NCI-H187 treated with DMSO at 0.1 percent for 48 hours (cell line): ENCODE results near the gene TNK2.

Experiments used
- DNase-seq: peaks from one replicate; lab custom pipeline; 2025; lab: John Stamatoyannopoulos, UW

TNK2 gene

DNA sequence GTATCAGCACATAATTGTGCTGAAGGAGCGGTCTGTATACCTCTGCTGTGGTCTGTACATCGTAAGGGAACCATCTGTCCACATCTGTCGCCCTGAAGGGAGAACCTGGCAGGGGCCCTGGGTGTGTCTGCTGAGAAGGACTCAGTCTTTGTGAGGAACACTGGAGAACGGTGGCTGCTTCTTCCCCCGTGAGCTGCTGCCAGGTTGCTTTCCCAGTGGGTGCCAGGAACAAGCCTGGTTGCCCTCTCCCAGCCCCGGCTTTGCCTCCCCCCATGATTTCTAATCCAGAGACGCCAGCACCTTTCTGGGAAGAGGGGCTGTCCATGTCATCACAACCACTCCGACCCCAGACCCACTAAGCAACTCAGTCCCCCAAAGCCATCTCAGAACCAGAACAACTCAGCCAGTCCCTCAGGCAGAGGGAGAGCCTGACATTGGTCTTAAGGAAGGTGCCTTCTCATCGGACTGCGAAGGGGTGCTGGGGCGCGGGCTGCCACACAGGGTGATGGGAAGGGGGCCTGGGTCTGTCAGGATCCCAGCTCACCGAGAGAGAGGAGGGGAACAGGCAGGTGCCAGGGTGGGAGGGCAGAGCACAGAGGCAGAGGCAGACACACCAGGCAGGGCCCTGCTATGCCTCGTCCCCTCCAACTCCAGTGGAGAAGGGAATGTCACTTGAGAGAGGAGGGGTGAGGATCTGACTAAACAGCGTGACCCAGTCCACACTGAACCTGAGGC lies 8.5 kb downstream of the TNK2 start:
- no peak for DNase-seq

DNA sequence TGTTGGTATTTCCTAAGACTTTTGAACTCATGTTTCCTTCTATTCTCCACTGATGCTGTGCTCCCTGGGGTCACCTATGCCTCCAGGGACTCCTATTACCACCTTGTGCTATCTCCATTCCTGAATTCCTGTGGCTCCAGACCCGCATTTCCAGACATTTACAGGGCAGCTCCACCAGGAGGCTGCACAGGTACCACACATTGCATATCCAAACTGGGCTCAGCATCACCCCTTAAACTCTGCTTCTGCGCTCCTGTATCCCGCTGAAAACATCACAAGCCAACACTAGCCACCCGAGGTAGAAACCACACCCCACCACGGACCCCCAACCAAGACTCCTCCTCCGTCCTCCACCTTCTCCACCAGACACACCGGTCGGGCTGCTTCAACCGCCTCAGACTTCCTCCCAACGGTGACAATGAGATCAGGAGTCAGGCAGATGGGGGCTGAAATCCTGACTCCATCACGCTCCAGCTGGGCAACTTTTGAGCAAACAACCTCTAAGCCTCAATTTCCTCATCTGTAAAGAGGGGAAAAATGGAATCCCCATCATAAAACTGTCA lies 10.4 kb downstream of the TNK2 start:
- DNase-seq, result no peak

DNA sequence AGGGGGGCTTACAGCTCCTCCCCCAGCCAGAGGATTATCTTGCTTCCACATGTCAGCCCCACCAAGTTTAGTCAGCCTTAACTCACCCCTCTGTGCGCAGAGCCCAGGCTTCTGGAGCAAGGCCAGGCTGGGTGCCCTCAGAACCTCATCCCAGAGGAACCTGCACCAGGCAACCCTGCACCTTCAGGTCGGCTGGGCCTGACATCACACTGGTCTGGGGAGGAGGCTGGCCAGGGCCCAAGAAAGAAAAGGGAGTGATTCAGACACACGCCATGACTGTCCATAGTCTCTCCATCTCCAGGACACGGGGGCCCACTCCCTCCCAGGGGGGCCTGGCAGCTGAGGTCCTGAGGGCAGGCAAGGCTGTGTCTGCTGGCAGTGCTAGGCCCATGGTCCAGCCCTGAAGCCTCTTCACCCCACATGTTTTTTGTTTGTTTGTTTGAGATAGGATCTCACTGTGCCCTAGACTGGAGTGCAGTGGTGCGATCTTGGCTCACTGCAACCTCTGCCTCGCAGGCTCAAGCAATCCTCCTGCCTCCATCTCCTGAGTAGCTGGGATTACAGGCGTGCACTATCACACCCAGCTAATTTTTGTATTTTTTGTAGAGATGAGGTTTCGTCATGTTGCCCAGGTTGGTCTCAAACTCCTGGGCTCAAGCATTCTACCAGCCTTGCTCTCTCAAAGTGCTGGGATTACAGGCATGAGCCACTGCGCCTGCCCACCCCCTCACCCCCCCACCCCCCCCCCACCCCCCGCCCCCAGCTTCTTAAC lies 11.1 kb downstream of the TNK2 start:
- DNase-seq, result no peak

DNA sequence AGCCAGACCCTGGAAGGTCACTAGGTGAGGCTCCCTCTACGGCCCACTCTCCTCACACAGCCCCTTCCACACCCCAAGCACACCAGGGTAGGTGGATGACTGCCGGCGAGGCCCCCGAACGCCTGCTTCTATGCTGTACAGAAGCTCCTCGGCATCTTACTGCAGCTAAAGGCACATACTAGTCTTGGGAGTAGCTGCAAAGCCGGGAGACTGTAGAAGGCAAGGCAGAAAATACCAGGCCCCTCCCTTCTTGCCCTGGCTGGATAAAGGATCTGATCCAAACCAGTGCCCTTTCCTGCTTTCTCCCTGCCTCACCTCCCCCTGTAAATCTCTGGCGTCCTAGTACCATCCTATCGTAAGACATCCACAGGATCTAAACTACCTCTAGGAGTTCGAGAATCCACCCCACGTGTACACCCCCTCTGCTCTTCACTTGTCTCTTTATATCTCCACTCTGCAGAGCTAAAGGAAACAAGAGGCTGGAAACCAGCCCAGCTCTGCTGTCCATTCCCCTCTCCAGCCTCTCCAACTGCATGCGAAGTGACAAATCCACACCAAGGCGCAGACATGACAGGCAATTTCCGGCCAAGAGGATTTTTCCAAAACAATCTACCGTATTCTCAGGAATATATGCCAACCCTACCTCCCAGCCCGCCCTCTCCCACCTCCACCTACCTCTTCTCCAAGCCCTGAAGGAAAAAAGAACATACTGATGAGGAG lies 11.8 kb downstream of the TNK2 start:
- no peak for DNase-seq

DNA sequence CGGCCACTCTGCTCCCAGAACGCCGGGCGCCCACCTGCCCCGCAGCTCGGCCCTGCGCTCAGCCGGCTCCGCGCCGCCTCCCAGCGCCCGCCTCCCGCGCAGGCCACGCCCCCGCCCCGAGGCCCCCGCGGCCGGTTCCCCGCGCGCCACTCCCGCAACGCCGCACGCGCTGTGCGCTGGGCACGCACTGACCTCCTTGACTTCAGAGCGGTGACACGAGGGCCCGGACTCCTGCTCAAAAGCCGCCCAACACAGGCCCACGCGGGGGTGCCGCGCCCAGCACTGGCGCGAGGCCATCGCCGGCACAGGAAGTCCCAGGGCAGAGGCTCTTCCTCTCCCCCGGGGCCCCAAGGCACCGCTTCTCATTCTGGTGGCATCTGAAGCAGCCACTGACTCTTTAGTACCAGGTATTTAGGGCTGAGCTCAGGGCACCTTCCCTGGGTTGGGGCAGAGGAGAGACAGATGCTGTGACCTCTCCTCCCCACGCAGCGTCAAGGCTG lies 12.4 kb downstream of the TNK2 start:
- no peak for DNase-seq

- peak; percentile 14 for DNase-seq
Measured at GRCh38 chr3:195895078-195895860, 13.1 kb downstream of the TNK2 start.

GRCh38 chr3:195893916-195894465 lies 14.4 kb downstream of the TNK2 start:
- no peak for DNase-seq

DNA sequence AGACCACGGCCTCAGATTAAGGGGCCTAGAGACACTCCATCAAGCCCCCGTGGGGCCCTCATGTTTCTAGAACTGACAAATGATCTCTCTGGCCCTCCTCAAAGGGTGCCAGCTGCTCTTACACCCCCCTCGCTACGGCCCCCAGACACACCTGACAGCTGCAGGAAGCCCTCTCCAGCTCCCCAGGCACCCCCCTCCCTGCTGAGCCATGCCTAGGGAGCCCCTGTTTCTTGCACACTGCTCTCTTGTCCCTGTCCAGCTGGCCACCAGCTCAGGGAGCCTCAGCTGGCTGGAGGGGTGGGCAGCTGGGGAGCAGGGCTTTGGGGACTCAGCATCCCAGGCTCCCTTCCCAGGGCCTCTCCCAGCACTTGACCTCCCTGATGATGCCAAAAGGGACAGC lies 14.8 kb downstream of the TNK2 start:
- DNase-seq, result no peak

GRCh38 chr3:195893044-195893395 lies 15.3 kb downstream of the TNK2 start:
- no peak for DNase-seq

DNA sequence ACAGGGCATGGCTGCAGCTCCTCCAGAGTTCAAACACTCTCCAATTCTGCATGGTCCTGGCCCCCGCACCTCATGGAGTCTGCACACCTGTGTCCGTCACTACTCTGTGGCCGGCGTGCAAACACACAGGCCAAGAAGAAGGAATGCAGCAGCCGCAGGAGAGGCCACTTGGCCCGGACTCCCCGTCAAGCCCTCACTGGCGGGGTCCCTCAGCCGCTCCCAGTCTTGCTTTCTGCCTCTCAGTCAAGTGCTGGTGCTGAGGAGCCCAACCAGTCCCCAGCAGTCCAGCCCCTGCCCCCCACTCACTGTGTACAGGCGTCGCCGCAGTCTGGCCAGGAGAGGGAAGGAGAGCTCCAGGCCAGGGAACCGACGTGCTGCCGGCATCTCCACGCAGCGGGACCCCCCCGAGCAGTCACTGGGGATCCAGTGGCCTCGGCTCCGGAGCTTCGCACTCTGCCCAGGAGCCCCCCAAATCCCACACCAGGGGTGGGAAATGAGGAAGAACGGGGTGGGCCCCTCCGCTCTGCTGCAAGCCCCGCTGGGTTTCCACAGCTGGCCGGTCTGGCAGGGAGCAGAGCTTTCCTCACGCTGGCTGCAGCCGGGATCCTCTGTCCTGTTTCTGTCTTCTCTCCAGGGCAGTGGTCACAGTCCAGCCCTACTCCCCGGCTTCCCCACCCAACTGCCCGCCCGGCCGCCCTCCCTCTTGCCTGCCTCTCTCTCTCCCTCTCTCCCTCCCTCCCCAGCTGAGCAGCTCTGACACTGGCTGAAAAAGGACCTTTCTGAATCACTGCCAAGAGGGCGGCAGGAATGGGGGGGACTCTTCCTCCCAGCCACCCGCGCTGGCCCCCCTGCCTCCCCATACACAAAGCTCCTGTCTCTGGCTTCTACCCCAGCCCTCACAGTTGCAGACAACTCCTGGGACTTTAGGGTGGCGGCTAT lies 16.0 kb downstream of the TNK2 start:
- DNase-seq, result no peak

GRCh38 chr3:195891431-195892104 lies 16.8 kb downstream of the TNK2 start:
- DNase-seq, result no peak

DNA sequence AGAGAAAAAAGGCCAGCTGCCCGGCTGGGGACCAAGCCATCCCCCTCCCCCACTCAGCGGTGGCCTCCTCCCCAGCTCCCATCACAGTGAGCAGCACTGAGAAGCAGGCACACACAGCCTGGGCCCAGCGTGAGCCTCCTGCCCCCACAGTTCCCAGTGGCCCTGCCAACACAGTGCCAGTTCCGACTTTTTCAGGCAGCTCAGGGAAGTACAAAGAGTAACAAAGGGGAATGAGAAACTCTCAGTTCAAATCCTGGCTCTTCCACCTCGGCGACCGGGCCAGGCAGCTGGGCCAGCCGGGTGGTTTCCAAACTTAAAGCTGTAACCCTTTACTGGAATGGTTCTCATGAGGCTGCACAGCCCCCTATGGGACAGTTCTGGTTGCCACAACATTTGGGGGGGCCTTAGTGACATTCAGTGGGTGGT lies 18.5 kb downstream of the TNK2 start:
- no peak for DNase-seq

DNA sequence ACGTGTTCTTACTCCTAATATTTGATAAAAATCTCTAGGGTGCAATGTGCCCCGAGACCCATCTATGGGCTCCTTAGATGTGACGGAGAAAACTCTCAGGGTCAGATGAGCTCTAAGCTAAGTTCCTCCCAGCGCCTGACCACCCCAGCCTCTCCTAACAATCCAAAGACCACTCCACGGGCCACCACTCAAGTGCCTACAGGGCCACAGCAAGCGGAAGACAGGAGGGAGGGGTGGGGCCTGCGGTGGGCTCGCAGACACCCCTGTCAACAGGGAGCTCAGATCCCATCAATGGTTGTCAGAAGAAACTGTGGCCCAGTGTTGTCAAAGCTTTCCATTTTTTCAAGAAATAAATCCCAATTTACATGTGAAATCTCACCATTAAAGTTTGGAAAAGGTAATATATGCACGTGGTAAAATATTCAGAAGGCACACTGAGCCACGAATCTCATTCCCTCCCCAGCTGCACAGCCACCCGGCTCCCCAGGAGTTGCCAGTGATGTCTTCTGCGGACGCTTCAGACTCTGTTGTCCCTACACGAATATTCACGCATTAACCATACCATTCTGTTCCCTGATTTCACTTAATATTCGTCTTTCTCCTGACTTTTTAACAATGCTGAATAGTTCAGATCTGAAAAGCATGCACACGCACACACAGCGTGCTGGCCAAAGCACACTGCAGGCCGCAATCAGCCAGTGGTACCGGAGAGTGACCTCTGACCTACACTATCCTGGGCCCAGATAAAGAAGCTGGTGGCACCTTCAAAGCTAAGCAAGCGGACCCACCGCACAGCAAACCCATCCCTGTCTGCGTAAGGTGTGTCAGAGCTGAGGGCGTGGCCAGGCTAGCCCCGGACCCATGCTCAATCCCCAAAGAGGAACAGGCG lies 19.1 kb downstream of the TNK2 start:
- DNase-seq, result no peak

- DNase-seq, result no peak
Measured at GRCh38 chr3:195888311-195888761, 20.0 kb downstream of the TNK2 start.

DNA sequence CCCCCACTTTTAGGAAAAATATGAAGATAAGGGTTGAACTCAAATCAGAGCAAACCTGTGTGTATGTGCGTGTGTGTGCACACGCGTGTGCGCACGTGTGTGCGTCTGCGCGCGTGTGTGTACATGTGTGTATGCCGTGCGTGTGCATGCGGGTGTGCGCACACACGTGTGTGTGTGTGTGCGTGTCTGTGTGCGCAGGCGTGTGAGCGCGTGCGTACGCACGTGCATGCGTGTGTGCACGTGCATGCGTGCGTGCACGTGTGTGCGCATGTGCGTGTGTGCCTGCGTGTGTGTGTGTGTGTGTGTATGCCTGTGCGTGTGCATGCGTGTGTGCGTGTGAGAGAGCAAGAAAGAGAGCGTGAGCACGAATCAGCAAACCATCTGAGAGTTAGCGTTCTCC lies 20.7 kb downstream of the TNK2 start:
- no peak for DNase-seq

GRCh38 chr3:195886181-195887141 lies 21.9 kb downstream of the TNK2 start:
- DNase-seq, result no peak
